Lower leg skin (tissue), 3 donors: ENCODE results near the gene COPZ1.

Experiments used
- CTCF ChIP-seq, 3 donors: fragments of 450-650 bp; IDR thresholded peaks; one replicate each; pipeline ENCODE4 v1.5.1; 2016; ENCODE audit warnings: antibody characterized with exemption in 3 of 3, mild to moderate bottlenecking in 3 of 3, moderate library complexity in 2 of 3
- POLR2A ChIP-seq, 2 donors: fragments of 450-650 bp; IDR thresholded peaks; one replicate each; pipeline ENCODE4 v1.6.1; 2016 to 2017; ENCODE audit warnings: antibody characterized with exemption in 2 of 2, mild to moderate bottlenecking in 1 of 2, moderate library complexity in 1 of 2

GRCh38 chr12:54331461-54331860 is 6.5 kb downstream of the COPZ1 start:
- TF ChIP-seq CTCF (IDR thresholded peaks at IDR 0.05) (no peak), POLR2A (IDR thresholded peaks at IDR 0.05) (no peak)
